HG03565 (cell line): ENCODE data around the gene AQP5.

Experiments
- ATAC-seq: cut with Tn5 transposase; IDR thresholded peaks from one replicate; pipeline ENCODE4 v1.9.1; 2021; ENCODE audit warnings: mild to moderate bottlenecking, moderate library complexity; ENCODE audit not compliant: unreplicated experiment

The AQP5 gene

GRCh38 chr12:49932023-49932422, 29.6 kb upstream of the AQP5 start:
- ATAC-seq: no peak

DNA sequence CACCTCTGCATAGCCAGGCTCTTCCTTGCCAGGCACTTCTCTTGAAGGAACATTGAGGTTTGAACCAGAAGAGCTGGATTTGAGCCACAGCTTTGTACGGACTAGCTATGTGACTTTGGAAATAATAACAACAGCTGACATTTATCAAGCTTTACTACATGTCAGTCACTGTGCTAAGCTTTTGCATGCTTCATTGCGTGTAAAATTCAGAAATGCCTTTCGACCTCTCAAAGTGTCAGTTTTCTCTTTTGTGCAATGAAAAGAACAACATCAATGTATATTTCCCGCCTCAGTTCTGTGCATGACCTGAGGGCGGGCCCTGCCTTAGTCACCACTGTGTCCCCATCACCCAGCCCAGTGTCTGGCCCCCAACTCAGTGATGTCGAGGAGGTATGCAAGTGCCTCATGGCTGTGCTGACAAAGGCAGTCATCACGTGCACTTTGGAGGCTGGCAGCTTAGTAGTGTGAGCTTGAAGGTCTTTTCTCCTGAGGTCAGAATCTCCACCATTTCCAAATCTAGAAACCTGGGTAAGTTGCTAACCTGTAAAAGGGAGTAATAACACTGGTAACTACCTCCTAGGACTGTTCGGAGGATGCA, 29.0 kb upstream of the AQP5 start:
- no peak for ATAC-seq

- ATAC-seq: no peak
These were observed 27.9 kb upstream of the AQP5 start for GRCh38 chr12:49933796-49934195.

DNA sequence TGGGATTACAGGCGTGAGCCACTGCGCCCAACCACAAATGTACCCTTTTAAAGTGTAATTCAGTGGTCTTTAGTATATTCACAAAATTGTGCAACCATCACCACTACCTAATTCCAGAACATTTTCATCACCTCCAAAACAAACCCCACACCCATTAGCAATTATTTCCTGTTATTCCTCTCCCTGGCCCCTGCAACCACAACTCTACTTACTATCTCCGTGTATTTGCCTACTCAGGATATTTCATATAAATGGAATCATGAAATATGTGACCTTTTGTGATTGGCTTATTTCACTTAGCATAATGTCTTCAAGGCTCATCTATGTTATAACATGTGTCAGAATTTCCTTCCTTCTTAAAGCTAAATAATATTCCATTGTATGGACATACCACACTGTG, 27.2 kb upstream of the AQP5 start:
- no peak for ATAC-seq

DNA sequence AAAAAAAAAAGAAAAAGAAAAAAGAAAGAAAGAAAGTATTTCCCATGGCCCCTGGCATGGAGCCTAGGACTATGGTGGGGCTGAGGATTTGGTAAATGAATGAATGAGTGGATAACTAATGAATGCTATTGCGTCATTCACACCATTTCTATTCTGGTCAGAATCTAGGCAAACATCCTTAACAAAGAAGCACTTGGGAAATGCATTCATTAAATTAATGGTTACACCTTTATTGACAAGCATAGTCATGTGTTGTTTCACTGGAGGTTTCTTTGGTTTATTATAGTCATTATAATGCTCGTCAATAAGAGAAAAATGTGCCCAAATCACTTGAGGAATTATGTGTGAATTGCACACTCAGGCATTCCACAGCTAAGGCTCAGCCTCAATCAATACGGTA, 24.7 kb upstream of the AQP5 start:
- ATAC-seq: no peak

DNA sequence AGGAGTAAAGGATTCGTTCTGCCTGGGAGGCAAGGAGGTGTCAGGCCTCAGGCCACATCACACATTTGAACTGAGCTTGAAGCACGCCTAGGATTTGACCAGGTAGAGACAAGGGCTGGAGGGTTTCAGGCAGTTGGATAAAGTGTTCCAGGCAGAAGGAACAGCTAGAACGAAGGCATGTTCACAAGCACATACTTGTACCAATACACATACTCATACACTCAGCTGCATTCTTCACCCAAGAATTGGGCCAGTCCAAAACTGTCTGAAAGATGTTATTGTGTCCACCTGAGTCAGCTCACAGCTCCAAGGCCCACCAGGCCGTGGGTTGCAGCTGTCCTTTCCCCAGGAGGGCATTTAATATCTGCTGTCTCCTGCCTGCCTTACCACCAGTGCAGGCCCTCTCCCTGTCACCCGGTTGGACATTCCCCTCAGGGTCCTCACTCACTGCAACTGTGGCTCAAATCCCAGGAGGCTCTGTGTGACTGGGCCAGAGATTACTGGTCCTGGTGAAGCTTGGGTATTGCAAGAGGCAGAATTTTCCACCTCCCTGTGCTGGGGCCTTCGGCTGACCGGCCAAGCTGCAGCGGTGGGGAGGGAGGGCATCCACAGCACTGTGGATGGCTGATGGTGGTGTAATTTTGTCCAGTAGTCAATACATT, 23.9 kb upstream of the AQP5 start:
- no peak for ATAC-seq

DNA sequence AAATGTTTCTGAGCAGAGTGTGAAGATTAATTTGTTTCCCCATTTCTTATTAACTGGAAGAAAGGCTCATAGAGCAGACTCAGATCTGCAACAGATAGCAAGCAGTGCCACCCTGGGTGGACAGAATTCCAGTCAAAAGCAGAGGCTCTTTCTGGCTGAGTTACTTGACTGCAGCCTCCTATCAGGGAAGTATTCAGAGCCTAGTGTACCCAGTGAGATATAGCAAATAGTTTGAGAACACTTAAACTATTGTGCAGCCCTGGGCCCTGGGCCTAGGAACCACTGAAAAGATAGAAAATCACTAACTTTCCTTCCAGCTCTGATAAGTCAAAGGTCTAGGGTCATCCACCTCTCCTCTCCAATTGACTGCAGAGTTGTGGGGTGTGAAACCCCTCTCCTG, 22.4 kb upstream of the AQP5 start:
- ATAC-seq: no peak

GRCh38 chr12:49939707-49940106, 22.0 kb upstream of the AQP5 start:
- ATAC-seq: no peak

GRCh38 chr12:49941556-49942511, 19.8 kb upstream of the AQP5 start:
- ATAC-seq: no peak

DNA sequence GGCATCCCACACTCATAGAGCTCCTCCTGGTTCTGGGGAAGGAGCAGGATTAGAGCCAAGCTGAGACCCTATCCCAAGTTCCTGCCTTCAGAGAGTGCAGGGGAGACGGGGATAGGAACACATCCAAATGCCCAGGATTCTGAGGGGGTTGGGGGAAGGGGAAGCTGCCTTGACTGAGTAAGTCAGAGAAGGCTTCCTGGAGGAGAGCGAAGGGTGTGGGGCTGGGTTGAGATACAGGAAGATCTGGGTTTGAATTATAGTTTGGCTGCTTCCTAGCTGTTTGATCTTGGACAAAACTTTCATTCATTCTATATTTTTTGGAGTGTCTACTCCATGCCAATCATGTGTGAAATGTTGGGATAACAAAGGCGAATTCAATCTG, 19.2 kb upstream of the AQP5 start:
- no peak for ATAC-seq

DNA sequence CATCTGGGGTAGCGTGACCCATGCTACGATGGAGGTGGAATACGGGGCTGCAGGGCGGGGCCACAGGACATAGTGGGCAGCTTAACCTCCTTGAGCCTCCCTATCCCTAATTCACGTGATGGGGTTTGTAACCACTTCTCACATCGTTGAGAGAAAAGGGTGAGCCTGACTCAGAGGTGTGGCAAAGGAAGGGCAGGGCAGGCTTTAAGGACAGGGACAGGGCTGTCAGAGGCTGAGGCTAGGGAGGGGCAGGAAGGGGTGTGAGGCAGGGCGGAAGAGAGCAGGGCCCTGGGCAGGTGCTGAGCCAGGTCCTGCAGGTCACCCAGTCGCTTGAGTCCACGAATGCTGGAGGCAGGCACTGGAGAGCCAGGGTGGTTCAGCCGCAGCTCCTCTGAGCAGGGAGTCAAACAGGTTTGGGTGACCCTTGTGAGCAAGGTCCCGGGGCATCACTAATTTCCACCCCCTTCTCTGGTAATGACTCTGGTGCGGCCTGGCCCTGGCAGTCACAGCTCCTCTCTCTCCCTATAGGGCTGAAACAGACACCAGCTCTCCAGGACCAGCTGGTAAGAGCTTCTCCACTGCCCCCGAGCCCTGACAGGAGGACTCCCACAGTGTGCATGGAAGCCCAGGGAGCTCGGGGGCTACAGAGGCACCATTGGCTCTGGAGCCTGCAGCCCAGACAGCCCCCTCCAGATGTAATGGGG, 18.6 kb upstream of the AQP5 start:
- ATAC-seq: no peak

- no peak for ATAC-seq
These were observed 18.1 kb upstream of the AQP5 start for GRCh38 chr12:49943625-49943960.

DNA sequence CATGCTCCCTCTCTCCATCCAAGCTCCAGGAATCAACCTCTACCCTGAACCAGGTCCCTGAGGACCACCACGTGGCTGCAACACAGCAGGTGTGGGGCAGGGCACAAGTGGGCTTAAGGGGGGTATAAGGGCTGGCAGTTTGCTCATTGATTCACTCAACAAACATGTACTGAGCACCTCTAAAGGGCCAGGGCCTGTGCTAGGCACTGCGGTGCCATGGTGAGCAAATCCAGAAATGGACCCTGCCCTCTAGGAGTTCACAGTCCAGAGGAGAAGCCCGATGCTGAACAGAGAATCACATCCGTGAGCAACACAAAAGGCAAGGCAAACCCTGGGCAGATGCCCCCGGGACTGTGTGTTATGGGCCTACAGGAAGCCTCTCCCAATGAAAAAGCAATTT, 17.6 kb upstream of the AQP5 start:
- no peak for ATAC-seq

GRCh38 chr12:49944718-49945117, 17.0 kb upstream of the AQP5 start:
- no peak for ATAC-seq

DNA sequence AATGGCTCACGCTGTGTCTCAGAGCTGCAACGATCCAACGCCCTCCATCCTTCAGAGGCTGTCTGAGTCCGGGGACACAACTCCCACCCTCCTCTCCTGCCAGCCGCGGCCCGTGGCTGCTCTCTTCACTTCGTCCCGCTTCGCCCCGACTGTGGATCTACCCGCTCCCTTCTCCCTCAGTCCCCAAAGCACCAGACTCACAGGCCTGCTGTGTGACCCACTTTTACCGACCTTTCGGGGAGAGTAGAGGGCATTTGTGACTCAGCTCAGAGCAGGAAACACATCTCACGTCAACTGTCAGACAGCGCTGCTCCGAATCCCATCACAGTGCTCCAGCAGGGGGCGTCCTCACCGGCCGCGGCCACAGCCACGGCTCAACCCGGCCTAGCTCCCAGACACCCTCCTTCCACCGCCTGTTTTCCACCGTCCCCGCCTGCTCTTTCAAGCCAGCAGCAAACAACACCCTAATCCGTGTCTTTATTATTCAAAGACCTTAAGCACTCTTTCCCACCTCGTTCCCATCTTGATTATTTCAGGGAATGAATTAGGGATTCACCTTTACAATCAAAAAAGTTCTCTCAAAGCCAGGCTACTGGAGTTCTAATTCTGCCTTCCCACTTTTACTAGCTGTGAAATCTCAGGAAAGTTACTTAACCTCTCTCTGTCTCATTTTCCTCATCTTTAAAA, 16.1 kb upstream of the AQP5 start:
- no peak for ATAC-seq

DNA sequence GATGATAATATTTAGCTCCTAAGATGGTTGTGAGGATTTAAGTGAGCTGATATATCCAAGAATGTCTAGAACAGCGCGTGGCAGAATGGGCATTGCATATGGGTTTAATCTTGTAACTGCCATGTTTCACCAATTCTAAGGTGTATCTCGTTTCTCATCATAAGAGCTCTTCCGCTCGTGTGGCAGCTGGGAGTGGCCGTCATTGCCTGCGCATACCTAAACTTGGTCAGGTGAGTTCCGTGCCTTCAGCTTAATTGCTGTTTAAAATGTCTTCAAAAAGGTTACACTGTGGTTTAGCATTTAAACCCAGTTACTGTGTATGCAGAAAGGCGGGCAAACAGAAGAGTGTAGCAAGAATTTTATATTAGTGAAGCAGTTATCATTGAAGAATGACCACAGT, 15.6 kb upstream of the AQP5 start:
- ATAC-seq: no peak

GRCh38 chr12:49946497-49946896, 15.2 kb upstream of the AQP5 start:
- no peak for ATAC-seq

- ATAC-seq: no peak
These were observed 14.0 kb upstream of the AQP5 start for GRCh38 chr12:49947593-49948226.

DNA sequence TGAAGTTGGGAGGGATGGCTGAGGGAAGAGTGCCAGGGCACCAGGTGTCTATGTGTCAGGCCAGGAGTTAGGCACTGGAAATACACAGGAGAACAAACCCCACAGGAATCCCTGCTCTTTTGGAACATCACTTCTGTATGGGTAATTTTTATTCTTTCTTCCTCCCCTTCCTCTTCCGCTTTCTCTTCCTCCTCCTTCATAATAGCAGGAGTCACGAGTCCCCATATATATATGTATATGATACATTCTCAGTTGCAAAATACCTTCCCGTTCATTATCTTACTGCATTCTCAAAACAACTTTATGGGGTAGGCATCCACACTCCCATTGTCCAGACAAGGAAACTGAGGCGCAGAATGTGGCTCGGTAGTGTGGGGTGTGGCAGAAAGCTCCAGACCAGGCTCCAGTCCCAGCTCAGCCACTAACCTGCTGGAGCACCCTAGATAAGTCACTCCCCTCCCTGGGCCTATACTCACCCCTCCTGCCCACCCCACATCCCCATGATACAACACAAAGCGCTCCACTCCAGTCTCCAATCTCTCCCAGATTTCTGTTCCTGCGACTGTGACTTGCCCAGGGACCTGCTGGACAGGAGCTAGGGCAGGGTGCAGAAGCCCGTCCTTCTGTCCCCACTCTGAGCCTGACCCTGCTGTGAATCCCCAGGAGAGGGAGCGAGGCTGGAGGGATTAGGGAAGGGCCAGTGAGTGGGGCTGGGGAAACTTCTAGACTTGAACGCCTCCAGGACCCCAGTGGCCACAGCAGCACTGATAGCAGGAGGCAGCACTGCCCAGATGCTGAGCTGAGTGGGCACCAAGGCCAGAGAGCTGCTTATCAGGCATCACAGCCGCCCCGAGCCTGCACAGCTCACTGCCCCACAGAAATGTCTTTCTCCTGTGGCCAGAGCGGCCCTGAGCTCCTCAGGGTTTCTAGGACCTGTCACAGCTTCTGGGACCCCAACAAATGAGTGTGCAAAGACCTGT, 12.5 kb upstream of the AQP5 start:
- ATAC-seq: no peak
